GM19328 (cell line): ENCODE data around the gene PPP4C.
"Not testable (repeated sequence)": the region's sequence is repeated elsewhere in the genome, so short reads cannot be mapped to it uniquely, and the experiment has no call there.

Source experiments
- ATAC-seq: cut with Tn5 transposase; IDR thresholded peaks from one replicate; pipeline ENCODE4 v1.9.1; 2021; ENCODE audit warnings: mild to moderate bottlenecking, moderate library complexity; ENCODE audit not compliant: unreplicated experiment

Gene PPP4C

DNA sequence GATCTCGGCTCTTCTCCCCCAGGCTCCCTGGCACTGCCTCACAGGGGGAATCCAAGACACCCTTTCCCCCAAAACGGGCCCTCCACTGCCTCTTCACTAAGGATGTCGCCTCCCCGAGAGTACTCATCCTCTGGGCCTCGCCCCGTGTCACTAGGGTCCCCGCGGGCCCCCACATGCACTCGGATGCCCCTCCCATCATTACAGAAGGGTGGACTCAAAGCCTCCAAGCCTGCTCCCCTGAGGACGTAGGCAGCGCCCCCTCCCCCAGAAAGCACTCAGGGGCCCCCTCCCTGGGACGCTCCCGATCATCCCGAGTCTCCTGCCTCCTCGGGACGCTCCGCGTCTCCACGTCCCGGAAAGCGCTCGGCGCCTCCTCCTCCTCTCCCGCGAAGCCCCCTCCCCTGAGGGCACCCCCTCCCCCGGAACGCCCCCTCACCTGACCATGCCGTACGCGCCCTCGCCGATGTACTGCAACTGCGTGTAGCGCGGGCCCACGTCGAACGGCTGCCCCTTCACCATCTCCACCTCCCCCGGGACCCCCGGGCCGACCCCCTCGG lies 46.9 kb downstream of the PPP4C start:
- ATAC-seq = no peak

DNA sequence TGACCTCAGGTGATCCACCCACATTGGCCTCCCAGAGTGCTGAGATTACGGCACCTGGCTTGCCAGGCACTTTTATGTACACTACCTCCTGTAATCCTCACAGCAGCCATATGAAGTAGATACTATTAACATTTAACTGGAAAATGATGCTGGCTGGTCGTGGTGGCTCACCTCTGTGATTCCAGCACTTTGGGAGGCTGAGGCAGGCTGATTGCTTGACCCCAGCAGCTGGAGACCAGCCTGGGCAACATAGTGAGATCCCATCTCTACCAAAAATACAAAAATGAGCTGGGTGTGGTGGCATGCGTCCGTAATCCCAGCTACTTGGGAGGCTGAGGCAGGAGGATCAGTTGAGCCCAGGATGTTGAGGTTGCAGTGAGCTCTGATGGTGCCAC lies 49.2 kb downstream of the PPP4C start:
- no peak for ATAC-seq

DNA sequence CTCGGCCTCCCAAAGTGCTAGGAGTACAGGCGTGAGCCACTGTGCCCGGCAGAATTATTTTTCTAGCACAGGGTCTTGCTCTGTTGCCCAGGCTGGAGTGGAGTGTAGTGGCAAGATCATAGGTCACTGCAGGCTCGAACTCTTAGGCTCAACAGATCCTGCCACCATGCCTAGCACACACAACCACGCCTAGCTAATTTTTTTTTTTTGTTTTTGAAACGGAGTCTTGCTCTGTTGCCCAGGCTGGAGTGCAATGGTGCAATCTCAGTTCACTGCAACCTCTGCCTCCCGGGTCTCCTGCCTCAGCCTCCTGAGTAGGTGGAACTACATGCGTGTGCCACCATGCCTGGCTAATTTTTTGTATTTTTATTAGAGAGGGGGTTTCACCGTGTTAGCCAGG lies 49.9 kb downstream of the PPP4C start:
- ATAC-seq = not testable (repeated sequence)

DNA sequence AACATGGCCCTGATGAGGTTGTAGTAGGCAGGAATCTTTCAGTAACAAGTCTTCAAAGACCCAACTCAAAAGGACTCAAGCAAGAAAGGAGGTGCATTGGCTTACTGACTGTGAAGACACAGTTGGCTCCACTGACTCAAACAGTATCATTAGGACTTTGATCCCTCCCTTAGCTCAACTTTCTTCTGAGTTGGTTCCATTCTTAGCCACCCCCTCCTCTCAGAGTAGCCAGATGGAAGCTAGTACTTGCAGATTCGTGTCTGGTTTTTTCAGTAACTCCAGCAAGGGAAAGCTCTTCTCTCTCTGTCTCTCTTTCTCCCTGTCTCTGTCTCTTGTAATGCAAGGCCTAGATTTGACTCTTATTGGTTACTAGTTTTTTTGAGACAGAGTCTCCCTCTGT lies 52.2 kb downstream of the PPP4C start:
- ATAC-seq = no peak

DNA sequence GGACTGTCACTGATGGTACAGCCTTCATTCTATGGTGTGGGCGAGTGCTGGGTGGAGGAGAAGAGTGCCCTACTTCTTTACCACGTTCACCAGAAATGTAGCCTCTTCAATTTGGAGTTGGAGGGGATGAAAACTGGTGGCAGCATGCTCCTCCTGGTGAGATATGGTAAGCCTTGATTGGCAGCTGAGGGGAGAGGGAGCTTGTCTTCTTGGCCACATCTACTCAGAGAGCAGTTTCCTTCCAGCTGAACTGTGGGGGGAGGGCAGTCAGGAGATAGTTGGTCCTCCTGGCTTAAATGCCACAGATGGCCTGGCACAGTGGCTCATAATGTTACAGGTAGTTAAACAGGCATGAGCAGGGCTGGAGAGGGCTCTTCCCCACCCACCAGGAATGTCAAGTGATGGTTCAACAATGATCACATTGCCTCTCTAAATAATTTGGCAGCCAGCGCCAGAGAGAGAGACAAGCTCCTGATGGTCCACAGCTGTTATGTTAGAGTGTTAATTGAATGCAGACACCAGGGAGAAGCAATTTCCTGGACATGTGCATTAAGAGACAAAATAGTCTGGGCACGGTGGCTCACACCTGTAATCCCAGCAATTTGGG lies 56.2 kb downstream of the PPP4C start:
- no peak for ATAC-seq

DNA sequence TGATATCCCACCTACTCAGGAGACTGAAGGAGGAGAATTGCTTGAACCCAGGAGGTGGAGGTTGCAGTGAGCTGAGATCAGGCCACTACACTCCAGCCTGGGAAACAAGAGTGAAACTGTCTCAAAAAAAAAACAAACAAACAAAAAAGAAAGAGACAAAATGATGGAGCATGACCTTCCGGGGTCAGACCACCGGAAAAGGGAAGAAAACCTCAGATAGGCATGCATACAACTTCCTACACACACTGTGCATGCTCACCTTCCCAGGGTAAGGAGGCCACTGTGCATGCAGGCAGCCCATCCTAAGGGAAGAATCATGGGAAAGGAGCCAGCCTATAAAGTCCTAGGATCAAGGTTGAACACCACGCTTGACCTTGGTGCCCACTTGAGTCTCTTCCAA lies 56.8 kb downstream of the PPP4C start:
- ATAC-seq = no peak
